ENCODE results near the gene FAM131C.
"Not testable (repeated sequence)": the region's sequence is repeated elsewhere in the genome, so short reads cannot be mapped to it uniquely, and the experiment has no call there.

The FAM131C gene

GRCh38 chr1:16051039-16051438, 22.4 kb downstream of the FAM131C start:
- no peaks in the 10 kb centered on the region for H3K36me3 ChIP-seq (ENCODE audit: control insufficient read depth, insufficient read depth, low read length)
- H3K4me1 ChIP-seq (ENCODE audit: control insufficient read depth, insufficient read depth, low read length) = peaks cover 5% of the 10 kb centered on the region
- no peaks in the 10 kb centered on the region for H3K9me3 ChIP-seq (ENCODE audit: control insufficient read depth, insufficient read depth, low read length)
- H3K4me3 ChIP-seq (ENCODE audit: low read depth, low read length) = no peak overlapping the region
- H3K9ac ChIP-seq (ENCODE audit: low read depth, low read length) = no peak overlapping the region
- H3K27me3 ChIP-seq (ENCODE audit: control insufficient read depth, insufficient read depth, low read length) = peaks cover 2% of the 10 kb centered on the region

- Histone ChIP-seq H3K9me3 (ENCODE audit: control insufficient read depth, insufficient read depth, low read length) (no peaks in the 10 kb centered on the region), H3K4me3 (ENCODE audit: low read depth, low read length) (no peak overlapping the region), H3K27me3 (ENCODE audit: control insufficient read depth, insufficient read depth, low read length) (peaks cover 2% of the 10 kb centered on the region), H3K4me1 (ENCODE audit: control insufficient read depth, insufficient read depth, low read length) (no peaks in the 10 kb centered on the region), H3K9ac (ENCODE audit: low read depth, low read length) (no peak overlapping the region), H3K36me3 (ENCODE audit: control insufficient read depth, insufficient read depth, low read length) (no peaks in the 10 kb centered on the region)
These were observed 23.1 kb downstream of the FAM131C start for GRCh38 chr1:16050328-16050727.

GRCh38 chr1:16048573-16049189, 24.8 kb downstream of the FAM131C start:
- Histone ChIP-seq H3K36me3 (ENCODE audit: control insufficient read depth, insufficient read depth, low read length) (no peaks in the 10 kb centered on the region), H3K4me3 (ENCODE audit: low read depth, low read length) (peak overlapping the region; percentile 62), H3K27me3 (ENCODE audit: control insufficient read depth, insufficient read depth, low read length) (peaks cover 2% of the 10 kb centered on the region), H3K9me3 (ENCODE audit: control insufficient read depth, insufficient read depth, low read length) (no peaks in the 10 kb centered on the region), H3K4me1 (ENCODE audit: control insufficient read depth, insufficient read depth, low read length) (no peaks in the 10 kb centered on the region), H3K9ac (ENCODE audit: low read depth, low read length) (peak overlapping the region; percentile 14)

GRCh38 chr1:16047791-16048475, 25.5 kb downstream of the FAM131C start:
- no peaks in the 10 kb centered on the region for H3K36me3 ChIP-seq (ENCODE audit: control insufficient read depth, insufficient read depth, low read length)
- peaks cover 2% of the 10 kb centered on the region for H3K27me3 ChIP-seq (ENCODE audit: control insufficient read depth, insufficient read depth, low read length)
- no peaks in the 10 kb centered on the region for H3K4me1 ChIP-seq (ENCODE audit: control insufficient read depth, insufficient read depth, low read length)
- H3K9me3 ChIP-seq (ENCODE audit: control insufficient read depth, insufficient read depth, low read length) = no peaks in the 10 kb centered on the region
- H3K9ac ChIP-seq (ENCODE audit: low read depth, low read length) = no peak overlapping the region
- peak overlapping the region; percentile 26 for H3K4me3 ChIP-seq (ENCODE audit: low read depth, low read length)

- H3K4me3 ChIP-seq (ENCODE audit: low read depth, low read length) = no peak overlapping the region
- H3K9me3 ChIP-seq (ENCODE audit: control insufficient read depth, insufficient read depth, low read length) = no peaks in the 10 kb centered on the region
- peaks cover 2% of the 10 kb centered on the region for H3K27me3 ChIP-seq (ENCODE audit: control insufficient read depth, insufficient read depth, low read length)
- no peak overlapping the region for H3K9ac ChIP-seq (ENCODE audit: low read depth, low read length)
- no peaks in the 10 kb centered on the region for H3K4me1 ChIP-seq (ENCODE audit: control insufficient read depth, insufficient read depth, low read length)
- no peaks in the 10 kb centered on the region for H3K36me3 ChIP-seq (ENCODE audit: control insufficient read depth, insufficient read depth, low read length)
These were observed 26.6 kb downstream of the FAM131C start for GRCh38 chr1:16046842-16047241.

GRCh38 chr1:16043950-16044349, 29.5 kb downstream of the FAM131C start:
- Histone ChIP-seq H3K4me1 (ENCODE audit: control insufficient read depth, insufficient read depth, low read length) (no peaks in the 10 kb centered on the region), H3K9me3 (ENCODE audit: control insufficient read depth, insufficient read depth, low read length) (no peaks in the 10 kb centered on the region), H3K27me3 (ENCODE audit: control insufficient read depth, insufficient read depth, low read length) (peaks cover 2% of the 10 kb centered on the region), H3K9ac (ENCODE audit: low read depth, low read length) (no peak overlapping the region), H3K4me3 (ENCODE audit: low read depth, low read length) (no peak overlapping the region), H3K36me3 (ENCODE audit: control insufficient read depth, insufficient read depth, low read length) (no peaks in the 10 kb centered on the region)

GRCh38 chr1:16043521-16043920, 29.9 kb downstream of the FAM131C start, which contains the start of gene CLCNKB:
Gene CLCNKB (plus strand): TSS chr1:16043782. CDS start chr1:16044493, 711 bp downstream.
- H3K4me1 ChIP-seq (ENCODE audit: control insufficient read depth, insufficient read depth, low read length) = no peaks in the 10 kb centered on the region
- no peaks in the 10 kb centered on the region for H3K9me3 ChIP-seq (ENCODE audit: control insufficient read depth, insufficient read depth, low read length)
- H3K36me3 ChIP-seq (ENCODE audit: control insufficient read depth, insufficient read depth, low read length) = no peaks in the 10 kb centered on the region
- H3K27me3 ChIP-seq (ENCODE audit: control insufficient read depth, insufficient read depth, low read length) = peaks cover 2% of the 10 kb centered on the region
- no peak within 1 kb of the TSS for H3K9ac ChIP-seq (ENCODE audit: low read depth, low read length)
- H3K4me3 ChIP-seq (ENCODE audit: low read depth, low read length) = no peak within 1 kb of the TSS

- H3K9ac ChIP-seq (ENCODE audit: low read depth, low read length); H3K4me3 ChIP-seq (ENCODE audit: low read depth, low read length); H3K27me3 ChIP-seq (ENCODE audit: control insufficient read depth, insufficient read depth, low read length); H3K9me3 ChIP-seq (ENCODE audit: control insufficient read depth, insufficient read depth, low read length); H3K4me1 ChIP-seq (ENCODE audit: control insufficient read depth, insufficient read depth, low read length); H3K36me3 ChIP-seq (ENCODE audit: control insufficient read depth, insufficient read depth, low read length): not testable (repeated sequence)
These were observed 30.8 kb downstream of the FAM131C start for GRCh38 chr1:16042654-16043053.

GRCh38 chr1:16042096-16042495, 31.4 kb downstream of the FAM131C start:
- Histone ChIP-seq H3K9ac (ENCODE audit: low read depth, low read length) (no peak overlapping the region), H3K27me3 (ENCODE audit: control insufficient read depth, insufficient read depth, low read length) (no peaks in the 10 kb centered on the region), H3K4me3 (ENCODE audit: low read depth, low read length) (no peak overlapping the region), H3K9me3 (ENCODE audit: control insufficient read depth, insufficient read depth, low read length) (no peaks in the 10 kb centered on the region), H3K4me1 (ENCODE audit: control insufficient read depth, insufficient read depth, low read length) (no peaks in the 10 kb centered on the region), H3K36me3 (ENCODE audit: control insufficient read depth, insufficient read depth, low read length) (no peaks in the 10 kb centered on the region)

GRCh38 chr1:16041200-16041599, 32.3 kb downstream of the FAM131C start:
- no peak overlapping the region for H3K4me3 ChIP-seq (ENCODE audit: low read depth, low read length)
- H3K9ac ChIP-seq (ENCODE audit: low read depth, low read length) = no peak overlapping the region
- H3K9me3 ChIP-seq (ENCODE audit: control insufficient read depth, insufficient read depth, low read length) = no peaks in the 10 kb centered on the region
- H3K4me1 ChIP-seq (ENCODE audit: control insufficient read depth, insufficient read depth, low read length) = no peaks in the 10 kb centered on the region
- no peaks in the 10 kb centered on the region for H3K27me3 ChIP-seq (ENCODE audit: control insufficient read depth, insufficient read depth, low read length)
- H3K36me3 ChIP-seq (ENCODE audit: control insufficient read depth, insufficient read depth, low read length) = no peaks in the 10 kb centered on the region

GRCh38 chr1:16039871-16040270, 33.6 kb downstream of the FAM131C start:
- H3K4me3 ChIP-seq (ENCODE audit: low read depth, low read length) = not testable (repeated sequence)

GRCh38 chr1:16038620-16038912, 34.9 kb downstream of the FAM131C start:
- H3K36me3 ChIP-seq (ENCODE audit: control insufficient read depth, insufficient read depth, low read length) = no peaks in the 10 kb centered on the region
- H3K27me3 ChIP-seq (ENCODE audit: control insufficient read depth, insufficient read depth, low read length) = no peaks in the 10 kb centered on the region
- H3K9me3 ChIP-seq (ENCODE audit: control insufficient read depth, insufficient read depth, low read length) = no peaks in the 10 kb centered on the region
- H3K4me3 ChIP-seq (ENCODE audit: low read depth, low read length) = no peak overlapping the region
- no peaks in the 10 kb centered on the region for H3K4me1 ChIP-seq (ENCODE audit: control insufficient read depth, insufficient read depth, low read length)
- no peak overlapping the region for H3K9ac ChIP-seq (ENCODE audit: low read depth, low read length)

More at GRCh38 chr1:16039871-16040270, 33.6 kb downstream of the FAM131C start:
- not testable (repeated sequence) for H3K9me3 ChIP-seq (ENCODE audit: control insufficient read depth, insufficient read depth, low read length); H3K27me3 ChIP-seq (ENCODE audit: control insufficient read depth, insufficient read depth, low read length); H3K36me3 ChIP-seq (ENCODE audit: control insufficient read depth, insufficient read depth, low read length); H3K4me1 ChIP-seq (ENCODE audit: control insufficient read depth, insufficient read depth, low read length); H3K9ac ChIP-seq (ENCODE audit: low read depth, low read length)

Data from iPS-15b (cell line).